GM12878 (cell line): ENCODE data around the gene SLC12A7. TPM values are rescaled to one million over a fixed set of nuclear protein-coding genes. Genes with fewer than 3 reads are reported as not detected.

Experiments
- ATAC-seq: fragments of 200-7000 bp; cut with Tn5 transposase; 3 replicates; pipeline ENCODE4 v1.9.1; 2020; ENCODE audit warnings: mild to moderate bottlenecking, moderate library complexity
- BruUV-seq: library from RNA; stranded (reverse); fragments of 400-500 nt; replicated peaks from 2 replicates; lab custom pipeline; 2021; lab: Mats Ljungman, UMichigan
- CTCF ChIA-PET: fragments of 300-600 bp; sonication (Branson Sonifier 250); formaldehyde crosslinking; extraction: SDS; loops from one replicate; lab custom pipeline; 2021; ENCODE audit warnings: inconsistent platforms; lab: Yijun Ruan, JAX
- POLR2A ChIA-PET: fragments of 350-600 bp; formaldehyde crosslinking; extraction: SDS; loops from one replicate; lab custom pipeline; 2021; ENCODE audit warnings: inconsistent platforms; lab: Charles Lee
- RAD21 ChIA-PET: fragments of 300-600 bp; sonication (Branson Sonifier 250); formaldehyde crosslinking; loops from one replicate; lab custom pipeline; 2023; ENCODE audit warnings: antibody characterized with exemption; ENCODE audit not compliant: unreplicated experiment; lab: Charles Lee
- SMC1A ChIA-PET: fragments of 300-600 bp; sonication (Branson Sonifier 250); formaldehyde crosslinking; loops from one replicate; lab custom pipeline; 2023; ENCODE audit not compliant: unreplicated experiment, uncharacterized antibody; lab: Charles Lee
- DNase-seq: peaks from one replicate; pipeline ENCODE4 v3.0.0-alpha.2; 2011; ENCODE audit warnings: low read depth, low spot score
- FAIRE-seq: peaks from 3 replicates; lab custom pipeline; 2011; peaks lifted over from hg19 to GRCh38; lab: Jason Lieb, UNC
- H2AFZ ChIP-seq: 2 replicates; pipeline ENCODE4 v1.6.0; 2011; ENCODE audit warnings: low read depth, low read length, control low read depth; ENCODE audit not compliant: control insufficient read depth
- H3K27ac ChIP-seq: 2 replicates; pipeline ENCODE4 v1.5.1; 2011; ENCODE audit warnings: control low read depth; ENCODE audit not compliant: control insufficient read depth, insufficient read depth
- H3K27me3 ChIP-seq, 2 experiments: replicated peaks in 1 of 2; 2 replicates each; pipeline versions ENCODE4 v1.6.0 to v1.6.1; 2011; ENCODE audit warnings: low read length in 1 of 2; ENCODE audit not compliant: control insufficient read depth in 2 of 2, insufficient read depth in 2 of 2
- H3K36me3 ChIP-seq, 2 experiments: 2 replicates each; pipeline ENCODE4 v1.5.1; 2011; ENCODE audit warnings: low read length in 1 of 2; ENCODE audit not compliant: control insufficient read depth in 2 of 2, insufficient read depth in 2 of 2
- H3K4me1 ChIP-seq: 2 replicates; pipeline ENCODE4 v1.6.1; 2011; ENCODE audit warnings: mild to moderate bottlenecking, low read length, moderate library complexity, mixed read lengths; ENCODE audit not compliant: control insufficient read depth, insufficient read depth
- H3K4me2 ChIP-seq: 2 replicates; pipeline ENCODE4 v1.6.0; 2011; ENCODE audit warnings: control low read depth; ENCODE audit not compliant: control insufficient read depth, insufficient read depth
- H3K4me3 ChIP-seq: fragments of 200-600 bp; sonication (generic); 2 replicates; pipeline ENCODE4 v1.5.1; 2016
- H3K79me2 ChIP-seq: 2 replicates; pipeline ENCODE4 v1.6.0; 2011; ENCODE audit warnings: low read length; ENCODE audit not compliant: control insufficient read depth, insufficient read depth
- H3K9ac ChIP-seq: 2 replicates; pipeline ENCODE4 v1.8.0; 2011; ENCODE audit warnings: low read length, control low read depth, mixed read lengths; ENCODE audit not compliant: control insufficient read depth, insufficient read depth
- H3K9me3 ChIP-seq: replicated peaks from 3 replicates; pipeline ENCODE4 v1.5.1; 2011; ENCODE audit warnings: mild to moderate bottlenecking, low read length; ENCODE audit not compliant: control insufficient read depth, insufficient read depth
- H4K20me1 ChIP-seq: 2 replicates; pipeline ENCODE4 v1.6.0; 2011; ENCODE audit not compliant: control insufficient read depth, insufficient read depth
- CEBPB ChIP-seq, 2 experiments: fragments of 150-350 bp in 1 of 2; IDR thresholded peaks; 2 replicates each; pipeline ENCODE4 v1.6.1; 2012 to 2014; ENCODE audit warnings: low read depth in 2 of 2, low read length in 2 of 2, borderline replicate concordance in 1 of 2, inconsistent platforms in 1 of 2
- CTCF ChIP-seq, 3 experiments: IDR thresholded peaks in 2 of 3; conservative IDR thresholded peaks in 1 of 3; 2 replicates each; pipeline ENCODE4 v1.5.1; 2011; ENCODE audit warnings: low read depth in 3 of 3, low read length in 3 of 3, mild to moderate bottlenecking in 3 of 3, control low read depth in 2 of 3, moderate library complexity in 2 of 3, inconsistent platforms in 1 of 3, mixed read lengths in 1 of 3; ENCODE audit not compliant: control insufficient read depth in 2 of 3, insufficient read depth in 1 of 3; ENCODE audit errors: extremely low read depth in 1 of 3
- FOXM1 ChIP-seq: IDR thresholded peaks from 2 replicates; pipeline ENCODE4 v1.6.1; 2012; ENCODE audit warnings: low read depth, mild to moderate bottlenecking, inconsistent platforms, low read length, moderate library complexity
- HDAC6 ChIP-seq: fragments of 200-600 bp; sonication (generic); IDR thresholded peaks from one replicate; pipeline ENCODE4 v1.8.0; 2017; ENCODE audit warnings: antibody characterized with exemption; ENCODE audit not compliant: unreplicated experiment
- IRF3 ChIP-seq: fragments of 450-650 bp; IDR thresholded peaks from 2 replicates; pipeline ENCODE4 v1.6.1; 2014; ENCODE audit warnings: mild to moderate bottlenecking
- IRF5 ChIP-seq: fragments of 450-650 bp; IDR thresholded peaks from 2 replicates; pipeline ENCODE4 v1.6.1; 2017; ENCODE audit warnings: borderline replicate concordance
- MYC ChIP-seq: IDR thresholded peaks from 2 replicates; pipeline ENCODE4 v1.6.1; 2011; ENCODE audit warnings: mild to moderate bottlenecking, low read length, moderate library complexity, inconsistent platforms; ENCODE audit not compliant: insufficient read depth, insufficient replicate concordance, insufficient read length, severe bottlenecking
- PAX5 ChIP-seq: IDR thresholded peaks from 2 replicates; pipeline ENCODE4 v1.6.1; 2011; ENCODE audit warnings: low read depth, low read length, borderline replicate concordance
- PML ChIP-seq: IDR thresholded peaks from 2 replicates; pipeline ENCODE4 v1.6.1; 2012; ENCODE audit warnings: low read length, inconsistent platforms
- SRF ChIP-seq, 2 experiments: IDR thresholded peaks; 2 replicates each; pipeline ENCODE4 v1.6.1; 2011; ENCODE audit warnings: low read depth in 2 of 2, low read length in 2 of 2, mild to moderate bottlenecking in 1 of 2, moderate library complexity in 1 of 2
- ZBED1 ChIP-seq: IDR thresholded peaks from 2 replicates; pipeline ENCODE4 v1.6.1; 2016; ENCODE audit warnings: borderline replicate concordance
- ZNF217 ChIP-seq: fragments of 450-650 bp; IDR thresholded peaks from 2 replicates; pipeline ENCODE4 v1.6.1; 2017; ENCODE audit warnings: antibody characterized with exemption, mild to moderate bottlenecking
- WGBS: methylation state at CpG from one replicate; pipeline ENCODE4 v1.1.6; 2016; ENCODE audit warnings: low lambda C conversion rate; ENCODE audit not compliant: insufficient replicate concordance, insufficient coverage; ENCODE audit errors: missing lambda C conversion rate; 5-methylcytosine and 5-hydroxymethylcytosine counted together
- in situ Hi-C: fragments of 300-500 bp; cut with MboI; formaldehyde crosslinking; loops from 9 replicates; pipeline ENCODE4 v1.14.3; 2018; ENCODE audit warnings: mixed read lengths
- intact Hi-C: fragments of 100-400 bp; cut with micrococcal nuclease; formaldehyde crosslinking; loops from one replicate; pipeline ENCODE4 v1.14.2; 2022; ENCODE audit not compliant: unreplicated experiment
- polyA plus RNA-seq, 11 experiments: library from polyadenylated mRNA; depleted of rRNA in 4 of 11; unstranded in 6 of 11; stranded (reverse) in 5 of 11; fragments of >200 nt; fragmentation: Nextera tagmentation in 4 of 11; fragmentation: Illumina TruSeq in 1 of 11; extraction: Ambion mirVana in 4 of 11; extraction: Trizol in 1 of 11; gene quantifications; 1 replicate in 1 of 11; 2 replicates in 10 of 11; pipeline versions ENCODE4 v1.2.1 to v1.2.3, GENCODE V29; 2011 to 2016; ENCODE audit warnings: inconsistent platforms in 2 of 11, missing spikeins in 2 of 11, low read depth in 1 of 11
- total RNA-seq, 4 experiments: library from RNA; depleted of rRNA in 3 of 4; stranded (reverse); fragments of >200 nt in 3 of 4; fragmentation: Illumina TruSeq in 1 of 4; extraction: Trizol in 1 of 4; gene quantifications; 2 replicates each; pipeline versions ENCODE4 v1.2.1 to v1.2.3, GENCODE V29; 2013 to 2021
- TF ChIP-seq, protein P1 (sequence below): fragments of 450-650 bp; IDR thresholded peaks from 2 replicates; pipeline ENCODE4 v1.6.1; 2018; ENCODE audit warnings: borderline replicate concordance, mild to moderate bottlenecking; ENCODE audit not compliant: partially characterized antibody
- TF ChIP-seq, protein P2 (sequence below): fragments of 450-650 bp; IDR thresholded peaks from 2 replicates; pipeline ENCODE4 v1.6.1; 2017; ENCODE audit warnings: antibody characterized with exemption, mild to moderate bottlenecking, moderate library complexity

Gene SLC12A7
- total and polyA plus RNA-seq, 10 of the 15 experiments (the other 5 are each of a cell fraction or from before 2014, with no cell fraction given) = 0.10 to 10.0 (median 2.9) TPM

DNA sequence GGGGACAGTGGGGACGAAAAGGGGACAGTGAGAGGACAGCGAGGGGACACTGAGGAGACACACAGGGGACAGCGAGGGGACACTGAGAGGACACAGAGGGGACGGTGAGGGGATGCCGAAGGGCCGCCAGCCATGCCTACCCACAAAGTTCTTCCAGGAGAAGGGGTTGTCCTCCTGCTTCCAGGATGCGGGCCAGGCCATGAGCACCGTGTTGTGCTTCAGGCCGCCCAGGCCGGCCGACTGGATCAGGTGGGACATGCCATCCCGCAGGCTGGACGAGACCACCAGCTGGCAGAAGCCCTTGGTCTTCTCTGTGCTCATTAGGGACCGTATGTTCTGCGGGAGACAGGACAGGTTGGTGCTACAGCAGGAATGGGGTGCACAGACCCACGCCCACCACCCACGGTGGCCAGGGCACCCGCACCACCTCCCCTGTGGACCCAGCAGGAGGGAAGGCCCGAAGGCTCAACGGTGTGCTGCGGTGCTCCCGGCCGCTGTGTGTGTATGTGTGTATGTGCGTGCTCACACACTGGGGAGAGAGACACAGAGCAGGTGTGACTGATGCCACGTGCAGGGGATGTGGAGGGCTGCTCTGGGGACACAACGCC, 46.6 kb downstream of the SLC12A7 start:
- RAD21 ChIA-PET = no interaction called here
- ATAC-seq (no peak), FAIRE-seq (no peak), DNase-seq (no peak)
- Histone ChIP-seq H4K20me1 (no peaks in the 10 kb centered on the region), H3K27ac (no peak overlapping the region), H2AFZ (no peak overlapping the region), H3K9me3 (no peaks in the 10 kb centered on the region), H3K27me3 (no peaks in the 10 kb centered on the region), H3K4me2 (no peak overlapping the region), H3K79me2 (no peaks in the 10 kb centered on the region), H3K4me3 (no peak overlapping the region), H3K36me3 (no peaks in the 10 kb centered on the region; a peak in 1 of 4 replicates), H3K9ac (no peak overlapping the region), H3K4me1 (no peaks in the 10 kb centered on the region)
- BruUV-seq = no TSS peak
- SMC1A ChIA-PET = no interaction called here
- 81% methylated on average over 22 of the region's 26 CpGs for WGBS
- CTCF ChIA-PET = no interaction called here
- in situ Hi-C loops (no loop called here), intact Hi-C loops (no loop called here)
- POLR2A ChIA-PET = no interaction called here
- no peak for TF ChIP-seq IRF5
- no peak for TF ChIP-seq FOXM1
- TF ChIP-seq ZNF217 = no peak
- no peak for TF ChIP-seq PML
- TF ChIP-seq, protein P1, sequence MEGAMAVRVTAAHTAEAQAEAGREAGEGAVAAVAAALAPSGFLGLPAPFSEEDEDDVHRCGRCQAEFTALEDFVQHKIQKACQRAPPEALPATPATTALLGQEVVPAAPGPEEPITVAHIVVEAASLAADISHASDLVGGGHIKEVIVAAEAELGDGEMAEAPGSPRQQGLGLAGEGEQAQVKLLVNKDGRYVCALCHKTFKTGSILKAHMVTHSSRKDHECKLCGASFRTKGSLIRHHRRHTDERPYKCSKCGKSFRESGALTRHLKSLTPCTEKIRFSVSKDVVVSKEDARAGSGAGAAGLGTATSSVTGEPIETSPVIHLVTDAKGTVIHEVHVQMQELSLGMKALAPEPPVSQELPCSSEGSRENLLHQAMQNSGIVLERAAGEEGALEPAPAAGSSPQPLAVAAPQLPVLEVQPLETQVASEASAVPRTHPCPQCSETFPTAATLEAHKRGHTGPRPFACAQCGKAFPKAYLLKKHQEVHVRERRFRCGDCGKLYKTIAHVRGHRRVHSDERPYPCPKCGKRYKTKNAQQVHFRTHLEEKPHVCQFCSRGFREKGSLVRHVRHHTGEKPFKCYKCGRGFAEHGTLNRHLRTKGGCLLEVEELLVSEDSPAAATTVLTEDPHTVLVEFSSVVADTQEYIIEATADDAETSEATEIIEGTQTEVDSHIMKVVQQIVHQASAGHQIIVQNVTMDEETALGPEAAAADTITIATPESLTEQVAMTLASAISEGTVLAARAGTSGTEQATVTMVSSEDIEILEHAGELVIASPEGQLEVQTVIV = no peak
- TF ChIP-seq IRF3 = no peak
- TF ChIP-seq HDAC6 = no peak
- TF ChIP-seq ZBED1 = no peak
- TF ChIP-seq PAX5 = no peak
- TF ChIP-seq, protein P2, sequence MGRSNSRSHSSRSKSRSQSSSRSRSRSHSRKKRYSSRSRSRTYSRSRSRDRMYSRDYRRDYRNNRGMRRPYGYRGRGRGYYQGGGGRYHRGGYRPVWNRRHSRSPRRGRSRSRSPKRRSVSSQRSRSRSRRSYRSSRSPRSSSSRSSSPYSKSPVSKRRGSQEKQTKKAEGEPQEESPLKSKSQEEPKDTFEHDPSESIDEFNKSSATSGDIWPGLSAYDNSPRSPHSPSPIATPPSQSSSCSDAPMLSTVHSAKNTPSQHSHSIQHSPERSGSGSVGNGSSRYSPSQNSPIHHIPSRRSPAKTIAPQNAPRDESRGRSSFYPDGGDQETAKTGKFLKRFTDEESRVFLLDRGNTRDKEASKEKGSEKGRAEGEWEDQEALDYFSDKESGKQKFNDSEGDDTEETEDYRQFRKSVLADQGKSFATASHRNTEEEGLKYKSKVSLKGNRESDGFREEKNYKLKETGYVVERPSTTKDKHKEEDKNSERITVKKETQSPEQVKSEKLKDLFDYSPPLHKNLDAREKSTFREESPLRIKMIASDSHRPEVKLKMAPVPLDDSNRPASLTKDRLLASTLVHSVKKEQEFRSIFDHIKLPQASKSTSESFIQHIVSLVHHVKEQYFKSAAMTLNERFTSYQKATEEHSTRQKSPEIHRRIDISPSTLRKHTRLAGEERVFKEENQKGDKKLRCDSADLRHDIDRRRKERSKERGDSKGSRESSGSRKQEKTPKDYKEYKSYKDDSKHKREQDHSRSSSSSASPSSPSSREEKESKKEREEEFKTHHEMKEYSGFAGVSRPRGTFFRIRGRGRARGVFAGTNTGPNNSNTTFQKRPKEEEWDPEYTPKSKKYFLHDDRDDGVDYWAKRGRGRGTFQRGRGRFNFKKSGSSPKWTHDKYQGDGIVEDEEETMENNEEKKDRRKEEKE = no peak
- no peak for TF ChIP-seq SRF (IDR thresholded peaks at IDR 0.05; ENCODE audit: low read depth in 2 of 2, low read length in 2 of 2)
- no peak for TF ChIP-seq CEBPB (IDR thresholded peaks at IDR 0.05; ENCODE audit: borderline replicate concordance in 1 of 2, low read depth in 2 of 2, low read length in 2 of 2)
- no peak for TF ChIP-seq MYC
- no peak for TF ChIP-seq CTCF (IDR thresholded peaks at IDR 0.05 in 2 of 3, conservative IDR thresholded peaks at IDR 0.05 in 1 of 3; ENCODE audit: control insufficient read depth in 2 of 3, extremely low read depth in 1 of 3, insufficient read depth in 1 of 3, low read depth in 3 of 3, low read length in 3 of 3)
